MM.1S (cell line): ENCODE measurements around the gene MACROD1.

Experiments used
- DNase-seq: peaks from one replicate; pipeline ENCODE4 v3.0.0-alpha.2; 2015
- H2AFZ ChIP-seq: fragments of 300-600 bp; sonication (generic); 2 replicates; pipeline ENCODE4 v1.6.0; 2016; ENCODE audit warnings: antibody characterized with exemption, low read length
- H3F3A ChIP-seq: fragments of 300-600 bp; sonication (generic); 2 replicates; pipeline ENCODE4 v1.6.1; 2016; ENCODE audit warnings: mild to moderate bottlenecking, antibody characterized with exemption, low read length, moderate library complexity, mixed read lengths; ENCODE audit not compliant: insufficient read depth
- H3K27ac ChIP-seq: fragments of 300-600 bp; sonication (generic); 2 replicates; pipeline ENCODE4 v1.5.1; 2016; ENCODE audit warnings: mild to moderate bottlenecking, low read length
- H3K27me3 ChIP-seq: fragments of 300-600 bp; sonication (generic); replicated peaks from 2 replicates; pipeline ENCODE4 v1.6.0; 2016; ENCODE audit warnings: low read length; ENCODE audit not compliant: insufficient read depth
- H3K36me3 ChIP-seq: fragments of 300-600 bp; sonication (generic); replicated peaks from 2 replicates; pipeline ENCODE4 v1.6.1; 2016; ENCODE audit warnings: mild to moderate bottlenecking, low read length, mixed read lengths; ENCODE audit not compliant: insufficient read depth
- H3K4me1 ChIP-seq: fragments of 300-600 bp; sonication (generic); 2 replicates; pipeline ENCODE4 v1.6.1; 2016; ENCODE audit warnings: low read length, mixed read lengths
- H3K4me2 ChIP-seq: fragments of 300-600 bp; sonication (generic); 2 replicates; pipeline ENCODE4 v1.6.0; 2016; ENCODE audit warnings: low read depth, low read length
- H3K4me3 ChIP-seq: fragments of 300-600 bp; sonication (generic); 2 replicates; pipeline ENCODE4 v1.5.1; 2016; ENCODE audit warnings: low read length, mixed read lengths
- H3K79me2 ChIP-seq: fragments of 300-600 bp; sonication (generic); 2 replicates; pipeline ENCODE4 v1.6.1; 2016; ENCODE audit warnings: mixed run types, low read length, mixed read lengths
- H3K9ac ChIP-seq: fragments of 300-600 bp; sonication (generic); 2 replicates; pipeline ENCODE4 v1.6.1; 2016; ENCODE audit warnings: low read length, mixed read lengths
- H3K9me2 ChIP-seq: fragments of 300-600 bp; sonication (generic); replicated peaks from 2 replicates; pipeline ENCODE4 v1.6.1; 2016; ENCODE audit warnings: mild to moderate bottlenecking, low read length, mixed read lengths; ENCODE audit not compliant: insufficient read depth
- H3K9me3 ChIP-seq: fragments of 300-600 bp; sonication (generic); replicated peaks from 2 replicates; pipeline ENCODE4 v1.6.1; 2016; ENCODE audit warnings: mild to moderate bottlenecking, low read length, mixed read lengths; ENCODE audit not compliant: insufficient read depth
- H4K20me1 ChIP-seq: fragments of 300-600 bp; sonication (generic); 2 replicates; pipeline ENCODE4 v1.6.1; 2016; ENCODE audit warnings: mild to moderate bottlenecking, low read length, moderate library complexity, mixed read lengths; ENCODE audit not compliant: insufficient read depth
- CTCF ChIP-seq: fragments of 300-600 bp; sonication (generic); IDR thresholded peaks from 2 replicates; pipeline ENCODE4 v1.5.1; 2016; ENCODE audit warnings: antibody characterized with exemption, low read length, mixed read lengths
- EZH2 ChIP-seq: fragments of 300-600 bp; sonication (generic); optimal IDR thresholded peaks from 2 replicates; pipeline ENCODE3; 2017; ENCODE audit warnings: low read depth, mild to moderate bottlenecking, antibody characterized with exemption, low read length, mixed read lengths
- EZH2phosphoT487 ChIP-seq: fragments of 300-600 bp; sonication (generic); IDR thresholded peaks from 2 replicates; pipeline ENCODE4 v1.6.1; 2018; ENCODE audit warnings: antibody characterized with exemption, low read length

Gene MACROD1

GRCh38 chr11:64085906-64086257, 80.0 kb downstream of the MACROD1 start:
- Histone ChIP-seq H3F3A (no peaks in the 10 kb centered on the region), H3K79me2 (no peaks in the 10 kb centered on the region), H3K9me3 (no peaks in the 10 kb centered on the region), H2AFZ (no peak overlapping the region), H3K4me1 (no peaks in the 10 kb centered on the region), H3K4me3 (no peak overlapping the region), H3K27ac (no peak overlapping the region), H3K4me2 (no peak overlapping the region), H3K27me3 (no peaks in the 10 kb centered on the region), H3K36me3 (no peaks in the 10 kb centered on the region), H3K9ac (no peak overlapping the region), H4K20me1 (no peaks in the 10 kb centered on the region), H3K9me2 (no peaks in the 10 kb centered on the region)
- TF ChIP-seq EZH2phosphoT487 (no peak), EZH2 (no peak), CTCF (no peak)
- no peak for DNase-seq

GRCh38 chr11:64084951-64085710, 80.8 kb downstream of the MACROD1 start:
- Histone ChIP-seq H3K4me1 (no peaks in the 10 kb centered on the region), H3F3A (no peaks in the 10 kb centered on the region), H3K27ac (no peak overlapping the region), H3K9me3 (no peaks in the 10 kb centered on the region), H3K27me3 (no peaks in the 10 kb centered on the region), H3K9me2 (no peaks in the 10 kb centered on the region), H3K4me2 (no peak overlapping the region), H3K9ac (no peak overlapping the region), H4K20me1 (no peaks in the 10 kb centered on the region), H2AFZ (no peak overlapping the region), H3K36me3 (no peaks in the 10 kb centered on the region), H3K4me3 (no peak overlapping the region), H3K79me2 (no peaks in the 10 kb centered on the region)
- TF ChIP-seq CTCF (no peak), EZH2 (no peak), EZH2phosphoT487 (no peak)
- DNase-seq = no peak

GRCh38 chr11:64084146-64084950, 81.6 kb downstream of the MACROD1 start:
- DNase-seq = no peak
- H3K27ac ChIP-seq = no peak overlapping the region
- no peaks in the 10 kb centered on the region for H3K9me3 ChIP-seq
- no peak overlapping the region for H3K4me2 ChIP-seq
- H3K9me2 ChIP-seq = no peaks in the 10 kb centered on the region
- no peak overlapping the region for H3K9ac ChIP-seq
- no peaks in the 10 kb centered on the region for H3F3A ChIP-seq
- H3K79me2 ChIP-seq = no peaks in the 10 kb centered on the region
- no peaks in the 10 kb centered on the region for H3K4me1 ChIP-seq
- no peaks in the 10 kb centered on the region for H4K20me1 ChIP-seq
- no peaks in the 10 kb centered on the region for H3K36me3 ChIP-seq
- H2AFZ ChIP-seq = no peak overlapping the region
- no peak overlapping the region for H3K4me3 ChIP-seq
- H3K27me3 ChIP-seq = no peaks in the 10 kb centered on the region
- TF ChIP-seq EZH2 = no peak
